ENCODE measurements around the gene SBK3. TPM values are rescaled to one million over a fixed set of nuclear protein-coding genes. Genes with fewer than 3 reads are reported as not detected.

SBK3 gene
- total RNA-seq, 1 experiment from 2014 or later, result 4.0 TPM

- H3K27ac ChIP-seq (ENCODE audit: low read length), result peak within 1 kb of the TSS; percentile 88
- H3K36me3 ChIP-seq (ENCODE audit: control insufficient read depth, insufficient read depth, low read length), result no peaks in the 10 kb centered on the region; the same call in 1 of the 2 replicates
- no TSS peak for BruUV-seq (replicated peaks)
- DNase-seq (ENCODE audit: low read depth, low spot score), result peak; percentile 61
- in situ Hi-C loops (cut with HindIII; ENCODE audit: low pct_unique_long_range_greater_than_20kb, low sequenced_read_pairs) (no loop called here), intact Hi-C loops (cut with micrococcal nuclease; ENCODE audit: unreplicated experiment) (loop anchor here (5.0 kb wide), 1 partner anchor 33 kb away; the partner anchor contains the start of gene SBK3)
- H3K9me3 ChIP-seq (ENCODE audit: control insufficient read depth, insufficient read depth, low read depth, low read length), result no peaks in the 10 kb centered on the region
- CTCF ChIA-PET, result interaction anchor here (0.7 kb wide), 1 partner anchor 501 kb away, joined by 4 read pairs; no protein-coding TSS in a partner anchor
- peaks cover 15% of the 10 kb centered on the region for H3K4me1 ChIP-seq (ENCODE audit: control insufficient read depth, insufficient read depth, low read length)
- POLR2A ChIA-PET, result interaction anchor here (0.5 to 1.8 kb wide), 3 partner anchors 19 to 560 kb away, joined by 4 to 10 read pairs (median 5); partner anchors contain the start of genes FIZ1, ZNF444 and ZNF784
- peak; percentile 87 for ATAC-seq
- peak within 1 kb of the TSS; percentile 44 to 96 for H3K4me3 ChIP-seq (ENCODE audit: low read depth in 2 of 2, low read length in 2 of 2)
- TF ChIP-seq, protein P1, sequence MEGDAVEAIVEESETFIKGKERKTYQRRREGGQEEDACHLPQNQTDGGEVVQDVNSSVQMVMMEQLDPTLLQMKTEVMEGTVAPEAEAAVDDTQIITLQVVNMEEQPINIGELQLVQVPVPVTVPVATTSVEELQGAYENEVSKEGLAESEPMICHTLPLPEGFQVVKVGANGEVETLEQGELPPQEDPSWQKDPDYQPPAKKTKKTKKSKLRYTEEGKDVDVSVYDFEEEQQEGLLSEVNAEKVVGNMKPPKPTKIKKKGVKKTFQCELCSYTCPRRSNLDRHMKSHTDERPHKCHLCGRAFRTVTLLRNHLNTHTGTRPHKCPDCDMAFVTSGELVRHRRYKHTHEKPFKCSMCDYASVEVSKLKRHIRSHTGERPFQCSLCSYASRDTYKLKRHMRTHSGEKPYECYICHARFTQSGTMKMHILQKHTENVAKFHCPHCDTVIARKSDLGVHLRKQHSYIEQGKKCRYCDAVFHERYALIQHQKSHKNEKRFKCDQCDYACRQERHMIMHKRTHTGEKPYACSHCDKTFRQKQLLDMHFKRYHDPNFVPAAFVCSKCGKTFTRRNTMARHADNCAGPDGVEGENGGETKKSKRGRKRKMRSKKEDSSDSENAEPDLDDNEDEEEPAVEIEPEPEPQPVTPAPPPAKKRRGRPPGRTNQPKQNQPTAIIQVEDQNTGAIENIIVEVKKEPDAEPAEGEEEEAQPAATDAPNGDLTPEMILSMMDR (IDR thresholded peaks at IDR 0.05), result no peak
- TF ChIP-seq POLR2AphosphoS5 (IDR thresholded peaks at IDR 0.05; ENCODE audit: low read depth, low read length) (peak; percentile 81), SIN3A (IDR thresholded peaks at IDR 0.05; ENCODE audit: borderline replicate concordance, insufficient read depth, low read depth, low read length) (peak; percentile 87; the same call in 1 of the 2 replicates), REST (IDR thresholded peaks at IDR 0.05; ENCODE audit: insufficient read depth in 1 of 2, low read depth in 2 of 2, low read length in 1 of 2) (peak in 1 of 2 experiments; percentile 75; a peak in 2 of 4 replicates)
- H3K27me3 ChIP-seq (ENCODE audit: control insufficient read depth, insufficient read depth, low read length), result no peaks in the 10 kb centered on the region
These were observed 35.3 kb upstream of the SBK3 start, which contains the start of gene ZNF579 for GRCh38 chr19:55580628-55581144. Gene ZNF579, minus strand, starts transcription at chr19:55580848. Its CDS starts 1,209 bp downstream, at chr19:55579639.

- BruUV-seq (replicated peaks), result no TSS peak
- peaks cover 15% of the 10 kb centered on the region for H3K4me1 ChIP-seq (ENCODE audit: control insufficient read depth, insufficient read depth, low read length)
- DNase-seq (ENCODE audit: low read depth, low spot score), result no peak
- in situ Hi-C loops (cut with HindIII; ENCODE audit: low pct_unique_long_range_greater_than_20kb, low sequenced_read_pairs) (no loop called here), intact Hi-C loops (cut with micrococcal nuclease; ENCODE audit: unreplicated experiment) (loop anchor here (5.0 kb wide), 1 partner anchor 33 kb away; the partner anchor contains the start of gene SBK3)
- H3K4me3 ChIP-seq (ENCODE audit: low read depth in 2 of 2, low read length in 2 of 2), result peak overlapping the region; percentile 44 to 96
- ChIA-PET POLR2A (interaction anchor here (1.8 kb wide), 1 partner anchor 19 kb away, joined by 10 read pairs; the partner anchor contains the start of gene FIZ1), CTCF (interaction anchor here (0.7 kb wide), 1 partner anchor 502 kb away, joined by 4 read pairs; no protein-coding TSS in a partner anchor)
- peak overlapping the region; percentile 71 for H3K27ac ChIP-seq (ENCODE audit: low read length)
- H3K27me3 ChIP-seq (ENCODE audit: control insufficient read depth, insufficient read depth, low read length), result no peaks in the 10 kb centered on the region
- TF ChIP-seq, protein P1 (IDR thresholded peaks at IDR 0.05), result no peak
- TF ChIP-seq TCF7L2 (IDR thresholded peaks at IDR 0.05; ENCODE audit: low read depth, low read length), result no peak
- no peak for TF ChIP-seq REST (IDR thresholded peaks at IDR 0.05; ENCODE audit: insufficient read depth in 1 of 2, low read depth in 2 of 2, low read length in 1 of 2)
- TF ChIP-seq SIN3A (IDR thresholded peaks at IDR 0.05; ENCODE audit: borderline replicate concordance, insufficient read depth, low read depth, low read length), result 0 out of 2 replicates have a peak, but pooled peaks have one; percentile 44
- ATAC-seq, result peak; percentile 64
- H3K9me3 ChIP-seq (ENCODE audit: control insufficient read depth, insufficient read depth, low read depth, low read length), result no peaks in the 10 kb centered on the region
- H3K36me3 ChIP-seq (ENCODE audit: control insufficient read depth, insufficient read depth, low read length), result no peaks in the 10 kb centered on the region; the same call in 1 of the 2 replicates
These were observed 34.7 kb upstream of the SBK3 start for GRCh38 chr19:55579766-55580621.
